ENCODE data around the gene CYP4F22.

GRCh38 chr19:15461694-15462093, 46.6 kb upstream of the CYP4F22 start:
- TF ChIP-seq, protein P1, sequence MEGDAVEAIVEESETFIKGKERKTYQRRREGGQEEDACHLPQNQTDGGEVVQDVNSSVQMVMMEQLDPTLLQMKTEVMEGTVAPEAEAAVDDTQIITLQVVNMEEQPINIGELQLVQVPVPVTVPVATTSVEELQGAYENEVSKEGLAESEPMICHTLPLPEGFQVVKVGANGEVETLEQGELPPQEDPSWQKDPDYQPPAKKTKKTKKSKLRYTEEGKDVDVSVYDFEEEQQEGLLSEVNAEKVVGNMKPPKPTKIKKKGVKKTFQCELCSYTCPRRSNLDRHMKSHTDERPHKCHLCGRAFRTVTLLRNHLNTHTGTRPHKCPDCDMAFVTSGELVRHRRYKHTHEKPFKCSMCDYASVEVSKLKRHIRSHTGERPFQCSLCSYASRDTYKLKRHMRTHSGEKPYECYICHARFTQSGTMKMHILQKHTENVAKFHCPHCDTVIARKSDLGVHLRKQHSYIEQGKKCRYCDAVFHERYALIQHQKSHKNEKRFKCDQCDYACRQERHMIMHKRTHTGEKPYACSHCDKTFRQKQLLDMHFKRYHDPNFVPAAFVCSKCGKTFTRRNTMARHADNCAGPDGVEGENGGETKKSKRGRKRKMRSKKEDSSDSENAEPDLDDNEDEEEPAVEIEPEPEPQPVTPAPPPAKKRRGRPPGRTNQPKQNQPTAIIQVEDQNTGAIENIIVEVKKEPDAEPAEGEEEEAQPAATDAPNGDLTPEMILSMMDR (conservative IDR thresholded peaks at IDR 0.05) = no peak
- TF ChIP-seq EZH2 (IDR thresholded peaks at IDR 0.05; ENCODE audit: low read depth) = no peak

Measured in PC-9 (cell line).